GM12801 (cell line): ENCODE results near the gene SAMD4B.

Source experiments
- CTCF ChIP-seq: IDR thresholded peaks from one replicate; pipeline ENCODE4 v1.5.1; 2011; ENCODE audit warnings: control low read depth; ENCODE audit not compliant: insufficient read length; ENCODE audit errors: extremely low read depth

The SAMD4B gene

GRCh38 chr19:39321832-39322176 is 20.4 kb upstream of the SAMD4B start:
- no peak for TF ChIP-seq CTCF

GRCh38 chr19:39324242-39324842 is 17.9 kb upstream of the SAMD4B start:
- TF ChIP-seq CTCF = no peak

GRCh38 chr19:39325778-39326665 is 16.2 kb upstream of the SAMD4B start:
- no peak for TF ChIP-seq CTCF

- TF ChIP-seq CTCF = no peak
Measured at GRCh38 chr19:39327363-39328045, 14.7 kb upstream of the SAMD4B start.

GRCh38 chr19:39328046-39328705 is 14.0 kb upstream of the SAMD4B start:
- no peak for TF ChIP-seq CTCF

- no peak for TF ChIP-seq CTCF
Measured at GRCh38 chr19:39329948-39330347, 12.3 kb upstream of the SAMD4B start.

GRCh38 chr19:39332293-39332692 is 9.9 kb upstream of the SAMD4B start:
- no peak for TF ChIP-seq CTCF
